Natural killer cell (primary cell): ENCODE data around the gene GLIPR2. TPM values are rescaled to one million over a fixed set of nuclear protein-coding genes. Genes with fewer than 3 reads are reported as not detected.

ENCODE experiments used
- ATAC-seq, 3 donors: fragments of 150-1000 bp in 2 of 3; fragments of 200-7000 bp in 1 of 3; cut with Tn5 transposase; 1 replicate in 1 of 3; 2 replicates in 2 of 3; pipeline ENCODE4 v1.10.0; 2021; ENCODE audit warnings: mild to moderate bottlenecking in 2 of 3, moderate library complexity in 2 of 3
- DNase-seq, 2 donors: peaks; one replicate each; pipeline versions ENCODE4 v3.0.0 to v3.0.0-alpha.2; 2013 to 2021; ENCODE audit warnings: mixed read lengths in 1 of 2
- H3K27ac ChIP-seq: one replicate; pipeline ENCODE4 v1.5.1; 2013; ENCODE audit warnings: mild to moderate bottlenecking, low read length
- H3K27me3 ChIP-seq: one replicate; pipeline ENCODE4 v1.6.1; 2013; ENCODE audit warnings: low read length; ENCODE audit not compliant: control insufficient read depth, insufficient read depth
- H3K36me3 ChIP-seq: one replicate; pipeline ENCODE4 v1.6.1; 2013; ENCODE audit warnings: low read length; ENCODE audit not compliant: control insufficient read depth, insufficient read depth
- H3K4me1 ChIP-seq: one replicate; pipeline ENCODE4 v1.6.1; 2013; ENCODE audit warnings: low read length; ENCODE audit not compliant: control insufficient read depth, insufficient read depth
- H3K4me3 ChIP-seq: one replicate; pipeline ENCODE4 v1.5.1; 2013; ENCODE audit warnings: low read length
- H3K9me3 ChIP-seq: one replicate; pipeline ENCODE4 v1.6.1; 2013; ENCODE audit warnings: low read length; ENCODE audit not compliant: control insufficient read depth, insufficient read depth
- H3K27ac Mint-ChIP-seq, 2 donors: one replicate each; pipeline ENCODE4 v1.8.0; 2022; ENCODE audit warnings: mild to moderate bottlenecking in 2 of 2, mixed read lengths in 2 of 2, moderate library complexity in 1 of 2
- H3K27me3 Mint-ChIP-seq, 2 donors: one replicate each; pipeline ENCODE4 v1.8.0; 2022; ENCODE audit warnings: low read depth in 2 of 2, mixed read lengths in 2 of 2
- H3K36me3 Mint-ChIP-seq: one replicate; pipeline ENCODE4 v1.8.0; 2022; ENCODE audit warnings: mixed read lengths
- H3K4me1 Mint-ChIP-seq, 2 donors: one replicate each; pipeline ENCODE4 v1.8.0; 2022; ENCODE audit warnings: mixed read lengths in 2 of 2
- H3K4me3 Mint-ChIP-seq: one replicate; pipeline ENCODE4 v1.8.0; 2022; ENCODE audit warnings: mild to moderate bottlenecking, moderate library complexity, mixed read lengths
- H3K9me3 Mint-ChIP-seq, 2 donors: one replicate each; pipeline ENCODE4 v1.8.0; 2022; ENCODE audit warnings: mixed read lengths in 2 of 2
- CTCF ChIP-seq: fragments of 200-600 bp; IDR thresholded peaks from one replicate; pipeline ENCODE4 v1.8.0; 2022; ENCODE audit warnings: antibody characterized with exemption
- WGBS: methylation state at CpG from one replicate; pipeline ENCODE4 v1.1.7; 2013; ENCODE audit warnings: missing lambda C conversion rate; ENCODE audit not compliant: insufficient coverage; 5-methylcytosine and 5-hydroxymethylcytosine counted together
- intact Hi-C: fragments of 100-400 bp; cut with micrococcal nuclease; formaldehyde crosslinking; loops from one replicate; pipeline ENCODE4 v1.14.2; 2022
- total RNA-seq, 4 donors: library from RNA; stranded (reverse); fragments of 120-200 nt in 1 of 4; gene quantifications; one replicate each; pipeline versions ENCODE4 v1.2.3 to v1.2.4, GENCODE V29; 2013 to 2022

Gene GLIPR2
- total RNA-seq, 3 donors from 2014 or later (not counting 1 experiment from before 2014, with no cell fraction given), result 124 to 135 (median 125) TPM

GRCh38 chr9:36099718-36100117, 36.8 kb upstream of the GLIPR2 start:
- no peaks in the 10 kb centered on the region for H3K9me3 ChIP-seq
- DNase-seq, result no peak
- H3K4me1 ChIP-seq, result no peaks in the 10 kb centered on the region
- H3K4me3 Mint-ChIP-seq, result no peak overlapping the region
- no peaks in the 10 kb centered on the region for H3K27me3 ChIP-seq
- no peak overlapping the region for H3K27ac ChIP-seq
- no peak overlapping the region for H3K27ac Mint-ChIP-seq
- H3K36me3 Mint-ChIP-seq, result no peaks in the 10 kb centered on the region
- TF ChIP-seq CTCF, result no peak
- 88% methylated on average over 1 of the region's 1 CpG for WGBS
- no peak for ATAC-seq
- H3K27me3 Mint-ChIP-seq, result no peaks in the 10 kb centered on the region
- H3K9me3 Mint-ChIP-seq, result no peaks in the 10 kb centered on the region
- H3K4me1 Mint-ChIP-seq, result peaks cover 8 to 9% of the 10 kb centered on the region in 2 donors
- intact Hi-C loops, result loop anchor here (5.0 kb wide), 2 partner anchors 38 to 53 kb away; partner anchors contain the start of gene GLIPR2
- no peaks in the 10 kb centered on the region for H3K36me3 ChIP-seq
- H3K4me3 ChIP-seq, result no peak overlapping the region

GRCh38 chr9:36100532-36100931, 36.0 kb upstream of the GLIPR2 start:
- Histone ChIP-seq H3K4me1 (no peaks in the 10 kb centered on the region), H3K27me3 (no peaks in the 10 kb centered on the region), H3K4me3 (no peak overlapping the region), H3K9me3 (no peaks in the 10 kb centered on the region), H3K27ac (no peak overlapping the region), H3K36me3 (no peaks in the 10 kb centered on the region)
- intact Hi-C loops, result loop anchor here (5.0 kb wide), 2 partner anchors 37 to 52 kb away; partner anchors contain the start of gene GLIPR2
- H3K27ac Mint-ChIP-seq, result no peak overlapping the region
- no peaks in the 10 kb centered on the region for H3K27me3 Mint-ChIP-seq
- DNase-seq (no peak), ATAC-seq (no peak)
- WGBS, result 84% methylated on average over 3 of the region's 3 CpGs
- H3K4me3 Mint-ChIP-seq, result no peak overlapping the region
- no peaks in the 10 kb centered on the region for H3K9me3 Mint-ChIP-seq
- no peaks in the 10 kb centered on the region for H3K36me3 Mint-ChIP-seq
- H3K4me1 Mint-ChIP-seq, result peaks cover 8 to 9% of the 10 kb centered on the region in 2 donors
- TF ChIP-seq CTCF, result no peak

- intact Hi-C loops, result loop anchor here (2.0 to 5.0 kb wide), 3 partner anchors 35 to 227 kb away; partner anchors contain the start of gene GLIPR2
- peaks cover 8 to 9% of the 10 kb centered on the region in 2 donors for H3K4me1 Mint-ChIP-seq
Measured at GRCh38 chr9:36101916-36102741, 34.4 kb upstream of the GLIPR2 start.

More at GRCh38 chr9:36101916-36102741, 34.4 kb upstream of the GLIPR2 start:
- TF ChIP-seq CTCF, result no peak
- H3K36me3 ChIP-seq, result no peaks in the 10 kb centered on the region
- Mint-ChIP-seq H3K9me3 (no peaks in the 10 kb centered on the region), H3K27ac (no peak overlapping the region), H3K27me3 (no peaks in the 10 kb centered on the region), H3K4me3 (no peak overlapping the region), H3K36me3 (no peaks in the 10 kb centered on the region)
- WGBS, result 96% methylated on average over 4 of the region's 4 CpGs
- ATAC-seq (no peak), DNase-seq (no peak)
- H3K4me3 ChIP-seq, result no peak overlapping the region
- H3K4me1 ChIP-seq, result no peaks in the 10 kb centered on the region
- H3K27me3 ChIP-seq, result no peaks in the 10 kb centered on the region
- H3K27ac ChIP-seq, result no peak overlapping the region
- H3K9me3 ChIP-seq, result no peaks in the 10 kb centered on the region
